Breast epithelium (tissue), 4 donors: ENCODE results near the gene HOXA5. TPM values are rescaled to one million over a fixed set of nuclear protein-coding genes. Genes with fewer than 3 reads are reported as not detected.
A peak's percentile ranks its signal among the peaks of the same experiment; 100 is the strongest.

Source experiments
- DNase-seq, 2 donors: peaks; one replicate each; pipeline ENCODE4 v3.0.0-alpha.2; 2019; ENCODE audit warnings: low spot score in 2 of 2
- H3K27ac ChIP-seq, 2 donors: fragments of 200-600 bp; sonication (generic) in 1 of 2; one replicate each; pipeline ENCODE4 v1.5.1; 2016 to 2019; ENCODE audit warnings: mild to moderate bottlenecking in 1 of 2
- H3K27me3 ChIP-seq, 2 donors: fragments of 200-600 bp; sonication (generic) in 1 of 2; one replicate each; pipeline versions ENCODE4 v1.5.1 to v1.6.0; 2017 to 2019; ENCODE audit warnings: control low read depth in 1 of 2, mild to moderate bottlenecking in 1 of 2
- H3K36me3 ChIP-seq: fragments of 200-600 bp; one replicate; pipeline ENCODE4 v1.5.1; 2019
- H3K4me1 ChIP-seq, 2 donors: fragments of 200-600 bp; sonication (generic); one replicate each; pipeline ENCODE4 v1.5.1; 2016 to 2019; ENCODE audit warnings: control low read depth in 1 of 2
- H3K4me3 ChIP-seq, 3 donors: fragments of 200-600 bp; sonication (generic); 1 replicate in 2 of 3; 2 replicates in 1 of 3; pipeline ENCODE4 v1.5.1; 2016 to 2019; ENCODE audit warnings: mild to moderate bottlenecking in 3 of 3, moderate library complexity in 2 of 3
- H3K9me3 ChIP-seq, 2 donors: fragments of 200-600 bp; sonication (generic) in 1 of 2; one replicate each; pipeline ENCODE4 v1.5.1; 2016 to 2019; ENCODE audit warnings: control low read depth in 1 of 2
- CTCF ChIP-seq, 3 donors: fragments of 450-650 bp; IDR thresholded peaks; one replicate each; pipeline ENCODE4 v1.5.1; 2016 to 2017; ENCODE audit warnings: antibody characterized with exemption in 3 of 3, mild to moderate bottlenecking in 3 of 3, moderate library complexity in 3 of 3
- POLR2A ChIP-seq: fragments of 450-650 bp; IDR thresholded peaks from one replicate; pipeline ENCODE4 v1.6.1; 2016; ENCODE audit warnings: antibody characterized with exemption, mild to moderate bottlenecking, moderate library complexity
- POLR2AphosphoS5 ChIP-seq, 3 donors: sonication (generic); formaldehyde crosslinking; IDR thresholded peaks; one replicate each; pipeline ENCODE4 v1.6.1; 2017; ENCODE audit warnings: antibody characterized with exemption in 3 of 3
- intact Hi-C: fragments of 100-400 bp; cut with DNase I; formaldehyde crosslinking; loops from one replicate; pipeline ENCODE4 v1.15.1; 2023; ENCODE audit warnings: low total_unique reads
- total RNA-seq, 3 donors: library from RNA; depleted of rRNA; stranded (reverse); fragments of >200 nt; gene quantifications; one replicate each; pipeline ENCODE4 v1.1.0, GENCODE V29; 2016

Gene HOXA5
- total RNA-seq, 3 donors from 2014 or later: 11.5 to 48.7 (median 22.6) TPM

GRCh38 chr7:27161721-27162560 lies 18.5 kb upstream of the HOXA5 start:
- no peak for TF ChIP-seq POLR2AphosphoS5 (IDR thresholded peaks at IDR 0.05)
- TF ChIP-seq POLR2A: no peak
- no peak for TF ChIP-seq CTCF (IDR thresholded peaks at IDR 0.05)
- Histone ChIP-seq H3K36me3 (no peaks in the 10 kb centered on the region), H3K9me3 (no peaks in the 10 kb centered on the region), H3K27ac (peak overlapping the region; percentile 91 to 96), H3K27me3 (peaks cover 3 to 37% of the 10 kb centered on the region in 2 donors), H3K4me3 (peak overlapping the region; percentile 57 to 85 (median 65)), H3K4me1 (no peaks in the 10 kb centered on the region)
- DNase-seq: peak in 1 of 2 donors; percentile 55
- intact Hi-C loops: loop anchor here (5.0 kb wide), 1 partner anchor 795 kb away; no protein-coding TSS in a partner anchor

- intact Hi-C loops: loop anchor here (5.0 kb wide), 1 partner anchor 794 kb away; no protein-coding TSS in a partner anchor
- peaks cover 3 to 32% of the 10 kb centered on the region in 2 donors for H3K27me3 ChIP-seq
- H3K36me3 ChIP-seq: no peaks in the 10 kb centered on the region
- peak in 1 of 2 donors; percentile 53 for DNase-seq
- no peak for TF ChIP-seq CTCF (IDR thresholded peaks at IDR 0.05)
- no peak for TF ChIP-seq POLR2A
- TF ChIP-seq POLR2AphosphoS5 (IDR thresholded peaks at IDR 0.05): no peak
- peak overlapping the region; percentile 91 to 96 for H3K27ac ChIP-seq
- H3K4me3 ChIP-seq: peak overlapping the region; percentile 57 to 85 (median 65)
- H3K9me3 ChIP-seq: no peaks in the 10 kb centered on the region
- no peaks in the 10 kb centered on the region for H3K4me1 ChIP-seq
Measured at GRCh38 chr7:27161214-27161720, 17.8 kb upstream of the HOXA5 start.

- intact Hi-C loops: loop anchor here (5.0 kb wide), 1 partner anchor 793 kb away; no protein-coding TSS in a partner anchor
- DNase-seq: peak; percentile 87 to 91
- no peaks in the 10 kb centered on the region for H3K9me3 ChIP-seq
- peaks cover 6 to 32% of the 10 kb centered on the region in 2 donors for H3K27me3 ChIP-seq
- TF ChIP-seq POLR2A (no peak), POLR2AphosphoS5 (IDR thresholded peaks at IDR 0.05) (peak in 2 of 3 donors; percentile 53 to 57), CTCF (IDR thresholded peaks at IDR 0.05) (peak; percentile 99)
- no peaks in the 10 kb centered on the region for H3K36me3 ChIP-seq
- H3K27ac ChIP-seq: peak overlapping the region; percentile 91 to 96
- H3K4me1 ChIP-seq: no peaks in the 10 kb centered on the region
- H3K4me3 ChIP-seq: peak overlapping the region; percentile 57 to 85 (median 65)
Measured at GRCh38 chr7:27160546-27161213, 17.2 kb upstream of the HOXA5 start.

GRCh38 chr7:27160145-27160545 lies 16.7 kb upstream of the HOXA5 start:
- TF ChIP-seq CTCF (IDR thresholded peaks at IDR 0.05): no peak
- no peak for TF ChIP-seq POLR2AphosphoS5 (IDR thresholded peaks at IDR 0.05)
- no peak for TF ChIP-seq POLR2A
- peak in 1 of 2 donors; percentile 50 for DNase-seq
- H3K9me3 ChIP-seq: no peaks in the 10 kb centered on the region
- no peaks in the 10 kb centered on the region for H3K36me3 ChIP-seq
- intact Hi-C loops: loop anchor here (5.0 kb wide), 1 partner anchor 793 kb away; no protein-coding TSS in a partner anchor
- H3K4me3 ChIP-seq: peak overlapping the region; percentile 57 to 85 (median 65)
- peaks cover 0 to 4% of the 10 kb centered on the region in 2 donors for H3K4me1 ChIP-seq
- H3K27me3 ChIP-seq: peaks cover 6 to 29% of the 10 kb centered on the region in 2 donors
- H3K27ac ChIP-seq: peak overlapping the region; percentile 91 to 96
